ENCODE results near the gene OR8G1.

Gene OR8G1

GRCh38 chr11:124274000-124274399 is 33.1 kb downstream of the OR8G1 start:
- Histone ChIP-seq H3K27me3 (ENCODE audit: control insufficient read depth, low read length) (no peaks in the 10 kb centered on the region), H3K9me2 (replicated peaks; ENCODE audit: control insufficient read depth, low read length) (no peaks in the 10 kb centered on the region), H4K20me1 (ENCODE audit: control insufficient read depth, insufficient read depth, low read depth, low read length) (no peaks in the 10 kb centered on the region), H3K4me1 (ENCODE audit: control insufficient read depth, low read length) (no peaks in the 10 kb centered on the region), H3K4me3 (ENCODE audit: low read length) (no peak overlapping the region), H3K9me3 (ENCODE audit: control insufficient read depth, insufficient read depth, low read length) (no peaks in the 10 kb centered on the region), H3K79me2 (ENCODE audit: control insufficient read depth, low read length) (no peaks in the 10 kb centered on the region), H3F3A (ENCODE audit: control insufficient read depth, insufficient read depth) (no peaks in the 10 kb centered on the region), H3K36me3 (ENCODE audit: control insufficient read depth, low read length) (no peaks in the 10 kb centered on the region), H3K4me2 (ENCODE audit: low read length) (no peak overlapping the region), H3K27ac (ENCODE audit: low read depth, low read length) (no peak overlapping the region)
- TF ChIP-seq CTCF (IDR thresholded peaks at IDR 0.05; ENCODE audit: low read depth, low read length, poor library complexity, severe bottlenecking) (no peak), EZH2phosphoT487 (IDR thresholded peaks at IDR 0.05; ENCODE audit: borderline replicate concordance, low read length) (no peak)

- Histone ChIP-seq H3K9me3 (ENCODE audit: control insufficient read depth, insufficient read depth, low read length) (no peaks in the 10 kb centered on the region), H3K4me1 (ENCODE audit: control insufficient read depth, low read length) (no peaks in the 10 kb centered on the region), H3K27ac (ENCODE audit: low read depth, low read length) (no peak overlapping the region), H3K27me3 (ENCODE audit: control insufficient read depth, low read length) (no peaks in the 10 kb centered on the region), H3K36me3 (ENCODE audit: control insufficient read depth, low read length) (no peaks in the 10 kb centered on the region), H3K9me2 (replicated peaks; ENCODE audit: control insufficient read depth, low read length) (no peaks in the 10 kb centered on the region), H3F3A (ENCODE audit: control insufficient read depth, insufficient read depth) (no peaks in the 10 kb centered on the region), H4K20me1 (ENCODE audit: control insufficient read depth, insufficient read depth, low read depth, low read length) (no peaks in the 10 kb centered on the region), H3K4me2 (ENCODE audit: low read length) (no peak overlapping the region), H3K79me2 (ENCODE audit: control insufficient read depth, low read length) (no peaks in the 10 kb centered on the region), H3K4me3 (ENCODE audit: low read length) (no peak overlapping the region)
- TF ChIP-seq EZH2phosphoT487 (IDR thresholded peaks at IDR 0.05; ENCODE audit: borderline replicate concordance, low read length) (no peak), CTCF (IDR thresholded peaks at IDR 0.05; ENCODE audit: low read depth, low read length, poor library complexity, severe bottlenecking) (no peak)
Observed at GRCh38 chr11:124276081-124276480, 35.2 kb downstream of the OR8G1 start.

GRCh38 chr11:124277207-124277606 is 36.3 kb downstream of the OR8G1 start:
- no peaks in the 10 kb centered on the region for H3K4me1 ChIP-seq (ENCODE audit: control insufficient read depth, low read length)
- H3K79me2 ChIP-seq (ENCODE audit: control insufficient read depth, low read length), result no peaks in the 10 kb centered on the region
- no peaks in the 10 kb centered on the region for H4K20me1 ChIP-seq (ENCODE audit: control insufficient read depth, insufficient read depth, low read depth, low read length)
- H3K4me3 ChIP-seq (ENCODE audit: low read length), result no peak overlapping the region
- H3K36me3 ChIP-seq (ENCODE audit: control insufficient read depth, low read length), result no peaks in the 10 kb centered on the region
- no peak overlapping the region for H3K27ac ChIP-seq (ENCODE audit: low read depth, low read length)
- H3F3A ChIP-seq (ENCODE audit: control insufficient read depth, insufficient read depth), result no peaks in the 10 kb centered on the region
- H3K27me3 ChIP-seq (ENCODE audit: control insufficient read depth, low read length), result no peaks in the 10 kb centered on the region
- H3K9me3 ChIP-seq (ENCODE audit: control insufficient read depth, insufficient read depth, low read length), result no peaks in the 10 kb centered on the region
- TF ChIP-seq CTCF (IDR thresholded peaks at IDR 0.05; ENCODE audit: low read depth, low read length, poor library complexity, severe bottlenecking) (no peak), EZH2phosphoT487 (IDR thresholded peaks at IDR 0.05; ENCODE audit: borderline replicate concordance, low read length) (no peak)
- H3K9me2 ChIP-seq (replicated peaks; ENCODE audit: control insufficient read depth, low read length), result no peaks in the 10 kb centered on the region
- no peak overlapping the region for H3K4me2 ChIP-seq (ENCODE audit: low read length)

GRCh38 chr11:124277804-124278203 is 36.9 kb downstream of the OR8G1 start:
- H3F3A ChIP-seq (ENCODE audit: control insufficient read depth, insufficient read depth), result no peaks in the 10 kb centered on the region
- peak; percentile 11 for TF ChIP-seq CTCF (IDR thresholded peaks at IDR 0.05; ENCODE audit: low read depth, low read length, poor library complexity, severe bottlenecking)
- no peak for TF ChIP-seq EZH2phosphoT487 (IDR thresholded peaks at IDR 0.05; ENCODE audit: borderline replicate concordance, low read length)
- no peaks in the 10 kb centered on the region for H3K27me3 ChIP-seq (ENCODE audit: control insufficient read depth, low read length)
- no peak overlapping the region for H3K4me3 ChIP-seq (ENCODE audit: low read length)
- no peak overlapping the region for H3K4me2 ChIP-seq (ENCODE audit: low read length)
- no peaks in the 10 kb centered on the region for H4K20me1 ChIP-seq (ENCODE audit: control insufficient read depth, insufficient read depth, low read depth, low read length)
- H3K79me2 ChIP-seq (ENCODE audit: control insufficient read depth, low read length), result no peaks in the 10 kb centered on the region
- no peaks in the 10 kb centered on the region for H3K36me3 ChIP-seq (ENCODE audit: control insufficient read depth, low read length)
- H3K27ac ChIP-seq (ENCODE audit: low read depth, low read length), result no peak overlapping the region
- no peaks in the 10 kb centered on the region for H3K9me3 ChIP-seq (ENCODE audit: control insufficient read depth, insufficient read depth, low read length)
- no peaks in the 10 kb centered on the region for H3K9me2 ChIP-seq (replicated peaks; ENCODE audit: control insufficient read depth, low read length)
- no peaks in the 10 kb centered on the region for H3K4me1 ChIP-seq (ENCODE audit: control insufficient read depth, low read length)

All from DOHH2 (cell line).